Left lung (tissue), 10 donors: ENCODE data around the gene SYPL1. TPM values are rescaled to one million over a fixed set of nuclear protein-coding genes. Genes with fewer than 3 reads are reported as not detected.

Experiments used
- ATAC-seq: fragments of 200-7000 bp; cut with Tn5 transposase; one replicate; pipeline ENCODE4 v1.9.1; 2020; ENCODE audit warnings: moderate library complexity
- DNase-seq, 4 donors: peaks; one replicate each; pipeline ENCODE4 v3.0.0-alpha.2; 2013 to 2020
- H3K27ac ChIP-seq, 2 donors: fragments of 200-600 bp; sonication (generic) in 1 of 2; one replicate each; pipeline versions ENCODE4 v1.5.0 to v1.8.0; 2020 to 2021
- H3K27me3 ChIP-seq, 2 donors: fragments of 200-600 bp; sonication (generic) in 1 of 2; one replicate each; pipeline versions ENCODE4 v1.5.0 to v1.8.0; 2020 to 2021
- H3K36me3 ChIP-seq, 2 donors: fragments of 200-600 bp; sonication (generic) in 1 of 2; one replicate each; pipeline versions ENCODE4 v1.5.0 to v1.8.0; 2020 to 2021
- H3K4me1 ChIP-seq, 2 donors: fragments of 200-600 bp; one replicate each; pipeline ENCODE4 v1.8.0; 2021
- H3K4me3 ChIP-seq, 2 donors: fragments of 200-600 bp; sonication (generic) in 1 of 2; one replicate each; pipeline versions ENCODE4 v1.5.0 to v1.8.0; 2020 to 2021; ENCODE audit warnings: mild to moderate bottlenecking in 1 of 2
- H3K9me3 ChIP-seq, 2 donors: fragments of 200-600 bp; sonication (generic) in 1 of 2; one replicate each; pipeline versions ENCODE4 v1.5.0 to v1.8.0; 2020 to 2021
- intact Hi-C, 2 donors: fragments of 100-400 bp; cut with DNase I; formaldehyde crosslinking; loops; one replicate each; pipeline versions ENCODE4 v1.11.2 to v1.14.2; 2022
- polyA plus RNA-seq, 6 donors: library from polyadenylated mRNA; unstranded; fragments of 120-200 nt; gene quantifications; one replicate each; pipeline ENCODE4 v1.2.1, GENCODE V29; 2013; ENCODE audit not compliant: insufficient read length in 6 of 6
- total RNA-seq, 2 donors: library from RNA; stranded (reverse); fragmentation: NEBNext Ultra II Directional; extraction: Animal tissue kit (Norgen Biotek cat#: 25700); gene quantifications; one replicate each; pipeline ENCODE4 v1.2.1, GENCODE V29; 2021
- TF ChIP-seq, protein P1 (sequence below), 2 donors: fragments of 200-600 bp; sonication (generic) in 1 of 2; IDR thresholded peaks; one replicate each; pipeline versions ENCODE4 v1.5.0 to v1.8.0; 2021; ENCODE audit warnings: antibody characterized with exemption in 2 of 2
- donor health status: DM: no; HTN: yes; CAD: no.
- donor health status: DM: no; HTN: no; CAD: no.

The SYPL1 gene
- total and polyA plus RNA-seq, 8 donors: 81.9 to 121 (median 110) TPM

DNA sequence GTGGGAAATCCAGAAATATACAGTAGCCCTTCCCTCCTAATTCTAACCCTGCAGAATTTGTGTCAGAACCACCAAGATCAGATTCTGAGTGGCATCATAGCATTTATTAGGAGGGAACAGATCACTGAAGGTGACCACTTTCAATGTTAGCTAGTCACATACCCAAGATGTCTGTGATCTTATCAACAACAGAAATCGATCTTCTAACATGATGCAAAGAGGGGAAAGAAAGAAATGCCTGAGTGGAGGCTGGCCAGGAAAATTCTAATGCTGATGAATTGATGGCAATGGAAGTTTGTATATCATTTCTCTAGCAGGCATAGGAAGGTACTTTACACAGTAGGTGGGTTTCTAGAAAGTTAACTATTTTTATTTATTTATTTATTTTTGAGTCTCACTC lies 10.6 kb upstream of the SYPL1 start:
- Histone ChIP-seq H3K4me1 (peaks cover 0 to 13% of the 10 kb centered on the region in 2 donors), H3K27ac (no peak overlapping the region), H3K27me3 (no peaks in the 10 kb centered on the region), H3K9me3 (no peaks in the 10 kb centered on the region), H3K36me3 (no peaks in the 10 kb centered on the region), H3K4me3 (no peak overlapping the region)
- intact Hi-C loops: no loop called here
- no peak for DNase-seq
- ATAC-seq: no peak
- TF ChIP-seq, protein P1, sequence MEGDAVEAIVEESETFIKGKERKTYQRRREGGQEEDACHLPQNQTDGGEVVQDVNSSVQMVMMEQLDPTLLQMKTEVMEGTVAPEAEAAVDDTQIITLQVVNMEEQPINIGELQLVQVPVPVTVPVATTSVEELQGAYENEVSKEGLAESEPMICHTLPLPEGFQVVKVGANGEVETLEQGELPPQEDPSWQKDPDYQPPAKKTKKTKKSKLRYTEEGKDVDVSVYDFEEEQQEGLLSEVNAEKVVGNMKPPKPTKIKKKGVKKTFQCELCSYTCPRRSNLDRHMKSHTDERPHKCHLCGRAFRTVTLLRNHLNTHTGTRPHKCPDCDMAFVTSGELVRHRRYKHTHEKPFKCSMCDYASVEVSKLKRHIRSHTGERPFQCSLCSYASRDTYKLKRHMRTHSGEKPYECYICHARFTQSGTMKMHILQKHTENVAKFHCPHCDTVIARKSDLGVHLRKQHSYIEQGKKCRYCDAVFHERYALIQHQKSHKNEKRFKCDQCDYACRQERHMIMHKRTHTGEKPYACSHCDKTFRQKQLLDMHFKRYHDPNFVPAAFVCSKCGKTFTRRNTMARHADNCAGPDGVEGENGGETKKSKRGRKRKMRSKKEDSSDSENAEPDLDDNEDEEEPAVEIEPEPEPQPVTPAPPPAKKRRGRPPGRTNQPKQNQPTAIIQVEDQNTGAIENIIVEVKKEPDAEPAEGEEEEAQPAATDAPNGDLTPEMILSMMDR (IDR thresholded peaks at IDR 0.05): no peak

DNA sequence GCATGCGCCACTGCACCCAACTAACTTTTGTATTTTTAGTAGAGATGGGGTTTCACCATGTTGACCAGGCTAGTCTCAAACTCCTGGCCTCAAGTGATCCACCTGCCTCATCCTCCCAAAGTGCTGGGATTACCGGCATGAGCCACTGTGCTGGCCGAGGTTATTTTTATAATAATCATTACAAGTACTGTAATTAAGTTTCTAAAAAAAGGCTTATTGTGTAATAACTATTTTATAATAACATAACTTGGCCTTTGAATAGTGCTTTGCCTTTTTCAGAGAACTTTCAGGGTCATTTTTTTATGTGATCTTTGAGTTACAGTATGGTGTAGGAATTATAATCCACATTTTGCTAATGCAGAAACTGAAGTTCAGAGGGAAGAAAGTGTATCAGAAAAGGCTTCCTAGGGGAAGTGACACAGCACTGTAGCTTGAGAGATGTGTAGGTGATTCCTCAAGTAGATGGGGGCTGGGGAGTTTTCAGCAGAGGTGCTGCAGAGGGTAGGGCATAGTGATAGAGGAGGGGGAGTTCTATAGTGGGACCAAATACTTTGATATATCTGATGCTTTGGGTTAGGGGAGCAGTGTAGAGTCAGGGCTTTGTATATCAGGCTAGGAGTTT lies 9.2 kb upstream of the SYPL1 start:
- Histone ChIP-seq H3K36me3 (no peaks in the 10 kb centered on the region), H3K4me1 (peaks cover 0 to 5% of the 10 kb centered on the region in 2 donors), H3K27ac (no peak overlapping the region), H3K27me3 (no peaks in the 10 kb centered on the region), H3K9me3 (no peaks in the 10 kb centered on the region), H3K4me3 (no peak overlapping the region)
- intact Hi-C loops: no loop called here
- ATAC-seq: no peak
- no peak for DNase-seq
- TF ChIP-seq, protein P1 (IDR thresholded peaks at IDR 0.05): no peak

DNA sequence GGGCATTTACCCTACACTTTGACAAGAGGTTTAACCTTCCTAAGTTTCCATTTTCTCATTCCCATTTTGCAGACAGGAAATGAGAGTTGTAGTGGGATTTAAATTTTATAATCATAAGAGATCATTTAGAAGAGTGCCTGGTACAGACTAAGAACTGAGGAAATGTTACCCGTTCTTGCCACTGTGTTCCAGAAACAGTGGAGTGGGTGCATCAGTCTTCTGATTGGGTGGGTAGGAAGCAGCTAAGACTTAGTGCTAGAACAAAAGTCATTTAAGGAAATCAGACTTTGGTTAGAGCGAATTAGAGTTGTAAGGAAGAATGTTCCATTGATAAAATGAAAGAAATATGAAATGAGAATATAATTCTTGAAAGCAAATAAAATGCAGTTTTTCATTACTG lies 8.4 kb upstream of the SYPL1 start:
- TF ChIP-seq, protein P1 (IDR thresholded peaks at IDR 0.05): no peak
- H3K4me3 ChIP-seq: no peak overlapping the region
- peaks cover 0 to 4% of the 10 kb centered on the region in 2 donors for H3K4me1 ChIP-seq
- no peaks in the 10 kb centered on the region for H3K36me3 ChIP-seq
- DNase-seq (no peak), ATAC-seq (no peak)
- intact Hi-C loops: no loop called here
- no peak overlapping the region for H3K27ac ChIP-seq
- no peaks in the 10 kb centered on the region for H3K9me3 ChIP-seq
- H3K27me3 ChIP-seq: no peaks in the 10 kb centered on the region

DNA sequence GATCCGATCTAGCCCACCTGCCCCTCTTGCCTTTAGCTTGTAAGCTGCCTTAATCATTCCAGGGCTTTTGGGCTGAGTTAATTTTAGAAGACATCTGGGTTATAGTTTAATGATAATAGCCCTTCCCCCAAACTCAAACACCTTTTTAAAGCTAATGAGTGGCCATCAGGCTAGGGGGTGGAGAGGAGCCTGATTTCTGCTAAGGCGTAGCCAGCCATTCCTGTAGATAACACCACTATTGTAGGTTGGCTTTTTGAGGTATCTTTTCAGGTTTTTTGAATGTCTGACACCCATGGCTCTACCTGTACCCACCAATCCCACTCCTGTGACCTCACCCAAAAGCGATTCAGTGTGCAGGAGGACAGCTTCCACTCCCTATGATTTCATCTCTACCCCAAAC lies 7.6 kb upstream of the SYPL1 start:
- Histone ChIP-seq H3K4me3 (no peak overlapping the region), H3K4me1 (peaks cover 0 to 4% of the 10 kb centered on the region in 2 donors), H3K27ac (no peak overlapping the region), H3K27me3 (no peaks in the 10 kb centered on the region), H3K9me3 (no peaks in the 10 kb centered on the region), H3K36me3 (no peaks in the 10 kb centered on the region)
- DNase-seq (no peak), ATAC-seq (no peak)
- intact Hi-C loops: no loop called here
- TF ChIP-seq, protein P1 (IDR thresholded peaks at IDR 0.05): no peak

DNA sequence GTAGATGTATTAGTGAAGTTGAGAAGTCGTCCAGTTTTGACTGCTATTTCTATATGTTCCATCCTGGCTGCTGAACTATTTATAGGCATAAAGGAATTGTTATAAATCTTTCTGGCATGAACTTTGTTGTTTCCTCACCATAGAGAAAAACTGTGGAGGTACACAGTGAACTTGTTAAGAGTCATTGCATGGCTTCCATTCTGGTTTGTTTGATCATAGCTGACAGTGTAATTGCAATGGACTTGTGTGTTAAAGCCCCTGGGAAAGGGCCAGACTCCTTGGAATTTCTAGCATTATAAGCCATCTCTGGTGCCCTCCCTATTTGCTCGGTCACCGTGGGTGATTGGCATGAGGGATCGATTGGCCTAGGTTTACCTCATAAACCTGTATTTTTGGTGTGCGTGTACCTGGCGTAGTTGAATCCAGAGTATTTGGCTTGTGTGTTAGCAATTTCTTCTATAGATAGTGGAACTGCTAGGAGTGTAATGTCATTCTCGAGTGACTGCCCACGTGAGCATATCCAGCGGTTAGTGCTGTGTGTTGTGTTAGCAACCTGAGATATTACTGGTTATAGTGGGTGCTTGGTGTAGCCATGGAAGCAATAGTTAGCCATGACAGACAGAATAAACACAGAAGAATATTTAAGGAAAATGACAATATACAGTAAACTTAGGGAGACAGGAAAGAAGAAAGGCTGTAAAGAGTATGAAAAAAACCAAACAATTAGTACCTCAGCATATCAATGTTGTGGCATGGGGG lies 5.9 kb upstream of the SYPL1 start:
- DNase-seq (no peak), ATAC-seq (no peak)
- no peaks in the 10 kb centered on the region for H3K9me3 ChIP-seq
- H3K4me1 ChIP-seq: peaks cover 0 to 5% of the 10 kb centered on the region in 2 donors
- intact Hi-C loops: no loop called here
- no peaks in the 10 kb centered on the region for H3K36me3 ChIP-seq
- H3K27me3 ChIP-seq: no peaks in the 10 kb centered on the region
- no peak overlapping the region for H3K4me3 ChIP-seq
- TF ChIP-seq, protein P1 (IDR thresholded peaks at IDR 0.05): no peak
- no peak overlapping the region for H3K27ac ChIP-seq
